NCI-H1436 (cell line): ENCODE data around the gene C20orf96.
A peak's percentile ranks its signal among the peaks of the same experiment; 100 is the strongest.
"Not testable (repeated sequence)": the region's sequence is repeated elsewhere in the genome, so short reads cannot be mapped to it uniquely, and the experiment has no call there.

Experiments used
- DNase-seq: peaks from one replicate; lab custom pipeline; 2025; lab: John Stamatoyannopoulos, UW

The C20orf96 gene

GRCh38 chr20:278607-279571, 11.7 kb downstream of the C20orf96 start:
- DNase-seq, result no peak

GRCh38 chr20:278181-278580, 12.4 kb downstream of the C20orf96 start:
- no peak for DNase-seq

GRCh38 chr20:277496-277781, 13.1 kb downstream of the C20orf96 start:
- no peak for DNase-seq

GRCh38 chr20:276620-277495, 13.7 kb downstream of the C20orf96 start:
- no peak for DNase-seq

- DNase-seq, result no peak
These were observed 14.8 kb downstream of the C20orf96 start for GRCh38 chr20:275791-276190.

GRCh38 chr20:273884-274283, 16.7 kb downstream of the C20orf96 start:
- no peak for DNase-seq

- DNase-seq, result no peak
These were observed 17.8 kb downstream of the C20orf96 start for GRCh38 chr20:272718-273117.

GRCh38 chr20:271528-271927, 19.0 kb downstream of the C20orf96 start:
- no peak for DNase-seq

GRCh38 chr20:271069-271468, 19.5 kb downstream of the C20orf96 start:
- DNase-seq, result no peak

- DNase-seq, result no peak
These were observed 20.0 kb downstream of the C20orf96 start for GRCh38 chr20:270517-270916.

- DNase-seq, result peak; percentile 77
These were observed 23.7 kb downstream of the C20orf96 start for GRCh38 chr20:266596-267562.

GRCh38 chr20:263701-264100, 26.8 kb downstream of the C20orf96 start:
- no peak for DNase-seq

GRCh38 chr20:259981-260380, 30.6 kb downstream of the C20orf96 start:
- DNase-seq, result no peak

- DNase-seq, result no peak
These were observed 31.6 kb downstream of the C20orf96 start for GRCh38 chr20:258963-259362.

- DNase-seq, result no peak
These were observed 32.2 kb downstream of the C20orf96 start for GRCh38 chr20:258269-258858.

GRCh38 chr20:257419-257818, 33.1 kb downstream of the C20orf96 start, which contains the start of gene DEFB132:
TSS of gene DEFB132 (plus strand) at chr20:257724. CDS start at chr20:257779, 55 bp downstream.
- DNase-seq, result no peak

- not testable (repeated sequence) for DNase-seq
These were observed 37.1 kb downstream of the C20orf96 start for GRCh38 chr20:253447-253846.

GRCh38 chr20:252801-253200, 37.7 kb downstream of the C20orf96 start:
- no peak for DNase-seq

- no peak for DNase-seq
These were observed 39.2 kb downstream of the C20orf96 start for GRCh38 chr20:251354-251753.

- no peak for DNase-seq
These were observed 47.6 kb downstream of the C20orf96 start for GRCh38 chr20:242905-243304.

- DNase-seq, result no peak
These were observed 52.6 kb downstream of the C20orf96 start for GRCh38 chr20:237929-238328.
